OCI-LY3 (cell line): ENCODE measurements around the gene PRPF6.

Experiments
- CTCF ChIP-seq: fragments of 200-600, 300-600 bp; sonication (generic); IDR thresholded peaks from 2 replicates; pipeline ENCODE4 v1.5.1; 2014; ENCODE audit warnings: antibody characterized with exemption, low read length, low read depth
- EZH2phosphoT487 ChIP-seq: fragments of 200-600 bp; shearing (Covaris generic); IDR thresholded peaks from 2 replicates; pipeline ENCODE4 v1.6.1; 2018; ENCODE audit warnings: antibody characterized with exemption, mixed run types, low read depth

GRCh38 chr20:64067733-64068307 is 86.9 kb downstream of the PRPF6 start:
- no peak for TF ChIP-seq CTCF
- TF ChIP-seq EZH2phosphoT487, result no peak
